HG02973 (cell line): Measurements from ENCODE around the gene MX2.
"Not testable (repeated sequence)": the region's sequence is repeated elsewhere in the genome, so short reads cannot be mapped to it uniquely, and the experiment has no call there.

Experiments used
- ATAC-seq: cut with Tn5 transposase; IDR thresholded peaks from one replicate; pipeline ENCODE4 v1.9.1; 2021; ENCODE audit warnings: moderate library complexity; ENCODE audit not compliant: unreplicated experiment

Gene MX2

GRCh38 chr21:41411449-41412089 lies 49.7 kb downstream of the MX2 start:
- ATAC-seq = no peak

- not testable (repeated sequence) for ATAC-seq
Measured at GRCh38 chr21:41417505-41417904, 55.7 kb downstream of the MX2 start.

GRCh38 chr21:41418393-41418792 lies 56.6 kb downstream of the MX2 start:
- ATAC-seq = no peak

- no peak for ATAC-seq
Measured at GRCh38 chr21:41418956-41419680, 57.3 kb downstream of the MX2 start.

GRCh38 chr21:41419921-41420862 lies 58.4 kb downstream of the MX2 start:
- ATAC-seq = no peak

GRCh38 chr21:41420998-41421397 lies 59.2 kb downstream of the MX2 start:
- not testable (repeated sequence) for ATAC-seq

GRCh38 chr21:41422546-41423304 lies 60.9 kb downstream of the MX2 start:
- no peak for ATAC-seq

GRCh38 chr21:41423305-41423636 lies 61.4 kb downstream of the MX2 start:
- not testable (repeated sequence) for ATAC-seq

GRCh38 chr21:41425588-41425953 lies 63.7 kb downstream of the MX2 start:
- no peak for ATAC-seq

- ATAC-seq = peak; percentile 79
Measured at GRCh38 chr21:41425954-41426675, 64.3 kb downstream of the MX2 start, which contains the start of gene MX1. TSS of gene MX1 (plus strand) at chr21:41426239. CDS start at chr21:41432071, 5,832 bp downstream.

GRCh38 chr21:41426676-41427404 lies 65.0 kb downstream of the MX2 start:
- ATAC-seq = no peak

GRCh38 chr21:41427556-41427955 lies 65.7 kb downstream of the MX2 start:
- no peak for ATAC-seq

GRCh38 chr21:41428311-41428710 lies 66.5 kb downstream of the MX2 start:
- ATAC-seq = no peak

- no peak for ATAC-seq
Measured at GRCh38 chr21:41428847-41429246, 67.0 kb downstream of the MX2 start.

GRCh38 chr21:41429305-41429704 lies 67.5 kb downstream of the MX2 start:
- ATAC-seq = no peak

- no peak for ATAC-seq
Measured at GRCh38 chr21:41429925-41430491, 68.2 kb downstream of the MX2 start.

- ATAC-seq = peak; percentile 84
Measured at GRCh38 chr21:41431788-41432548, 70.1 kb downstream of the MX2 start.
